K562 (cell line): ENCODE measurements around the gene BAIAP2.

Experiments used
- BRCA1 ChIP-seq, 2 experiments: fragments of 450-650 bp in 1 of 2; sonication (generic) in 1 of 2; formaldehyde crosslinking in 1 of 2; IDR thresholded peaks; 2 replicates each; pipeline versions ENCODE4 v1.5.0 to v1.6.1; 2017 to 2020; ENCODE audit warnings: mild to moderate bottlenecking in 1 of 2, missing genetic modification reagents in 1 of 2
- CTCF ChIP-seq, 3 experiments: IDR thresholded peaks in 2 of 3; conservative IDR thresholded peaks in 1 of 3; 2 replicates each; pipeline ENCODE4 v1.5.1; 2011 to 2012; ENCODE audit warnings: low read length in 3 of 3, mild to moderate bottlenecking in 3 of 3, control low read depth in 2 of 3, improper control_type of control experiment in 1 of 3, inconsistent platforms in 1 of 3, low read depth in 1 of 3, mixed read lengths in 1 of 3, moderate library complexity in 1 of 3; ENCODE audit not compliant: insufficient read depth in 2 of 3
- FOSL1 ChIP-seq: fragments of 200-800 bp; sonication (Bioruptor generic); conservative IDR thresholded peaks from 2 replicates; pipeline ENCODE4 v1.6.1; 2016; ENCODE audit warnings: missing genetic modification characterization, missing compliant biosample characterization
- GTF2B ChIP-seq: IDR thresholded peaks from 2 replicates; pipeline ENCODE4 v1.6.1; 2011; ENCODE audit not compliant: insufficient read length; ENCODE audit errors: extremely low read depth
- HNRNPK ChIP-seq: fragments of 200-400 bp; formaldehyde crosslinking; IDR thresholded peaks from one replicate; pipeline ENCODE4 v1.6.1; 2018; ENCODE audit warnings: mild to moderate bottlenecking, low read depth, low read length; ENCODE audit not compliant: poor library complexity, severe bottlenecking
- KAT8 ChIP-seq: fragments of 450-650 bp; IDR thresholded peaks from 2 replicates; pipeline ENCODE4 v1.6.1; 2016; ENCODE audit warnings: low read depth, mild to moderate bottlenecking
- POLR2AphosphoS5 ChIP-seq: IDR thresholded peaks from 2 replicates; pipeline ENCODE4 v1.6.1; 2011; ENCODE audit warnings: mild to moderate bottlenecking, low read depth, low read length, moderate library complexity; ENCODE audit not compliant: control insufficient read depth, insufficient read depth
- RBM15 ChIP-seq: fragments of 200-400 bp; formaldehyde crosslinking; IDR thresholded peaks from 2 replicates; pipeline ENCODE4 v1.6.1; 2018; ENCODE audit warnings: mild to moderate bottlenecking, low read length, moderate library complexity; ENCODE audit not compliant: insufficient read depth
- REST ChIP-seq, 2 experiments: fragments of 450-650 bp; formaldehyde crosslinking in 1 of 2; IDR thresholded peaks; 2 replicates each; pipeline versions ENCODE4 v1.4.0 to v1.6.1; 2014 to 2020; ENCODE audit warnings: mild to moderate bottlenecking in 2 of 2, borderline replicate concordance in 1 of 2, low read depth in 1 of 2
- SNIP1 ChIP-seq: fragments of 450-650 bp; IDR thresholded peaks from 2 replicates; pipeline ENCODE4 v1.7.1; 2017; ENCODE audit warnings: low read depth, mild to moderate bottlenecking
- STAT5B ChIP-seq: fragments of 250-450 bp; sonication (Bioruptor Pico); IDR thresholded peaks from 2 replicates; pipeline ENCODE4 v1.8.0; 2021; ENCODE audit warnings: mild to moderate bottlenecking, inconsistent platforms
- TBL1XR1 ChIP-seq, 2 experiments: IDR thresholded peaks; 2 replicates each; pipeline ENCODE4 v1.6.1; 2012; ENCODE audit warnings: improper control_type of control experiment in 2 of 2, low read length in 2 of 2, mild to moderate bottlenecking in 1 of 2
- ZSCAN29 ChIP-seq: fragments of 450-650 bp; IDR thresholded peaks from 2 replicates; pipeline ENCODE4 v1.6.1; 2017

- TF ChIP-seq TBL1XR1 (IDR thresholded peaks at IDR 0.05; ENCODE audit: low read length in 2 of 2) (no peak), POLR2AphosphoS5 (no peak), STAT5B (CRISPR knock-in tag) (no peak), BRCA1 (IDR thresholded peaks at IDR 0.05) (no peak), BRCA1 (CRISPR knock-in tag; IDR thresholded peaks at IDR 0.05) (no peak), HNRNPK (no peak), FOSL1 (tag) (no peak), REST (IDR thresholded peaks at IDR 0.05; ENCODE audit: borderline replicate concordance) (no peak), REST (CRISPR knock-in tag; IDR thresholded peaks at IDR 0.05; ENCODE audit: low read depth) (no peak), CTCF (IDR thresholded peaks at IDR 0.05 in 2 of 3, conservative IDR thresholded peaks at IDR 0.05 in 1 of 3; ENCODE audit: insufficient read depth in 2 of 3, low read depth in 1 of 3, low read length in 3 of 3) (no peak), RBM15 (no peak), ZSCAN29 (no peak), KAT8 (no peak), GTF2B (no peak), SNIP1 (no peak)
These were observed 23.4 kb downstream of the BAIAP2 start for GRCh38 chr17:81058263-81058871.
